WERI-Rb-1 (cell line): ENCODE measurements around the gene TP53TG5.

Source experiments
- DNase-seq: peaks from one replicate; pipeline ENCODE4 v3.0.0-alpha.2; 2020
- H3K27ac ChIP-seq: fragments of 250-450 bp; sonication (Bioruptor Pico); 2 replicates; pipeline ENCODE4 v1.5.1; 2020; ENCODE audit warnings: mild to moderate bottlenecking, moderate library complexity
- H3K27me3 ChIP-seq: fragments of 250-450 bp; sonication (Bioruptor Pico); 2 replicates; pipeline ENCODE4 v1.5.1; 2021; ENCODE audit warnings: mild to moderate bottlenecking, low read depth, moderate library complexity; ENCODE audit not compliant: insufficient read depth, severe bottlenecking
- H3K36me3 ChIP-seq: fragments of 250-450 bp; sonication (Bioruptor Pico); 2 replicates; pipeline ENCODE4 v1.5.1; 2020; ENCODE audit warnings: mild to moderate bottlenecking, moderate library complexity
- H3K4me3 ChIP-seq: 2 replicates; pipeline ENCODE4 v1.5.1; 2011; ENCODE audit warnings: low read depth, mild to moderate bottlenecking, control low read depth, low read length
- H3K9me3 ChIP-seq: fragments of 250-450 bp; sonication (Bioruptor Pico); 2 replicates; pipeline ENCODE4 v1.5.1; 2021; ENCODE audit warnings: mild to moderate bottlenecking, moderate library complexity; ENCODE audit not compliant: severe bottlenecking
- CTCF ChIP-seq: IDR thresholded peaks from 2 replicates; pipeline ENCODE4 v1.5.1; 2011; ENCODE audit warnings: low read depth, mild to moderate bottlenecking, control low read depth, inconsistent platforms, low read length

Gene TP53TG5

GRCh38 chr20:45340951-45341350 lies 37.2 kb downstream of the TP53TG5 start:
- no peaks in the 10 kb centered on the region for H3K27me3 ChIP-seq
- no peaks in the 10 kb centered on the region for H3K9me3 ChIP-seq
- H3K4me3 ChIP-seq, result no peak overlapping the region
- H3K27ac ChIP-seq, result peak overlapping the region; percentile 69
- no peak for TF ChIP-seq CTCF
- peaks cover 35% of the 10 kb centered on the region for H3K36me3 ChIP-seq
- peak; percentile 66 for DNase-seq

- Histone ChIP-seq H3K27me3 (no peaks in the 10 kb centered on the region), H3K4me3 (no peak overlapping the region), H3K27ac (peak overlapping the region; percentile 49), H3K9me3 (no peaks in the 10 kb centered on the region), H3K36me3 (peaks cover 41% of the 10 kb centered on the region)
- DNase-seq, result no peak
- no peak for TF ChIP-seq CTCF
Observed at GRCh38 chr20:45340236-45340847, 37.8 kb downstream of the TP53TG5 start.

GRCh38 chr20:45339799-45340198 lies 38.3 kb downstream of the TP53TG5 start:
- H3K27me3 ChIP-seq, result no peaks in the 10 kb centered on the region
- DNase-seq, result no peak
- peaks cover 46% of the 10 kb centered on the region for H3K36me3 ChIP-seq
- no peaks in the 10 kb centered on the region for H3K9me3 ChIP-seq
- TF ChIP-seq CTCF, result no peak
- H3K27ac ChIP-seq, result peak overlapping the region; percentile 49; the same call in 1 of the 2 replicates
- H3K4me3 ChIP-seq, result no peak overlapping the region

- DNase-seq, result no peak
- Histone ChIP-seq H3K9me3 (no peaks in the 10 kb centered on the region), H3K27me3 (no peaks in the 10 kb centered on the region), H3K4me3 (no peak overlapping the region), H3K36me3 (peaks cover 51% of the 10 kb centered on the region), H3K27ac (no peak overlapping the region)
- TF ChIP-seq CTCF, result no peak
Observed at GRCh38 chr20:45339084-45339483, 39.0 kb downstream of the TP53TG5 start.

- no peaks in the 10 kb centered on the region for H3K27me3 ChIP-seq
- peaks cover 54% of the 10 kb centered on the region for H3K36me3 ChIP-seq
- H3K4me3 ChIP-seq, result no peak overlapping the region
- peak overlapping the region; percentile 54 for H3K27ac ChIP-seq
- no peak for TF ChIP-seq CTCF
- no peaks in the 10 kb centered on the region for H3K9me3 ChIP-seq
- no peak for DNase-seq
Observed at GRCh38 chr20:45338121-45339030, 39.7 kb downstream of the TP53TG5 start.
